ENCODE data around the gene NIPSNAP3A.

GRCh38 chr9:104780796-104781395 is 33.4 kb downstream of the NIPSNAP3A start:
- TF ChIP-seq CTCF (IDR thresholded peaks at IDR 0.05; ENCODE audit: low read length), result peak; percentile 65
- no peak for TF ChIP-seq EZH2 (IDR thresholded peaks at IDR 0.05; ENCODE audit: borderline replicate concordance, low read length)

Data from OCI-LY1 (cell line).